GM12892 (cell line): ENCODE measurements around the gene PNMA1.

Experiments
- POLR2A ChIP-seq: IDR thresholded peaks from 2 replicates; pipeline ENCODE4 v1.6.1; 2011; ENCODE audit warnings: low read depth, low read length, control low read depth
- POLR2AphosphoS5 ChIP-seq: IDR thresholded peaks from 2 replicates; pipeline ENCODE4 v1.6.1; 2011; ENCODE audit warnings: low read depth, low read length, control low read depth

- TF ChIP-seq POLR2A (no peak), POLR2AphosphoS5 (no peak)
Measured at GRCh38 chr14:73661872-73662271, 52.3 kb downstream of the PNMA1 start.
